ENCODE data around the gene UFD1.

UFD1 gene

DNA sequence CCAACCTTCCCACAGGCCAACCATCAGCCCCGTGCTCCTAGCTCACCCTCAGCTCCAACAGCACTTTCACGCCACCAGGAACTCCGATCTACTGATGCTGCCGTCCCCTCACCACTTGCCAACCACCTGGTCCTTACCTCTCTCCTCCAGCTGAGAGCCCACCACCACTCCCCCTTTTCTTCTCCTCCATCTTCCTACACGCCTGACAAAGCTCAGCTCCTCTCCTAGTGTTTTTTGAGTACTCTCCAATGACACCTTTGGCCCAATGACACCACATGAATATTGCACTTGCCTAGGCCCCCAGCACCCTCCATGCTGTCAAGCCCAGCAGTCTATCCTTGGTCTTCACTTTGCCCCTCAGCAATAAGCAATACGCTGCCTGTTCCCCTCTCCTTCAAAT lies 78.1 kb downstream of the UFD1 start:
- TF ChIP-seq, protein P1, sequence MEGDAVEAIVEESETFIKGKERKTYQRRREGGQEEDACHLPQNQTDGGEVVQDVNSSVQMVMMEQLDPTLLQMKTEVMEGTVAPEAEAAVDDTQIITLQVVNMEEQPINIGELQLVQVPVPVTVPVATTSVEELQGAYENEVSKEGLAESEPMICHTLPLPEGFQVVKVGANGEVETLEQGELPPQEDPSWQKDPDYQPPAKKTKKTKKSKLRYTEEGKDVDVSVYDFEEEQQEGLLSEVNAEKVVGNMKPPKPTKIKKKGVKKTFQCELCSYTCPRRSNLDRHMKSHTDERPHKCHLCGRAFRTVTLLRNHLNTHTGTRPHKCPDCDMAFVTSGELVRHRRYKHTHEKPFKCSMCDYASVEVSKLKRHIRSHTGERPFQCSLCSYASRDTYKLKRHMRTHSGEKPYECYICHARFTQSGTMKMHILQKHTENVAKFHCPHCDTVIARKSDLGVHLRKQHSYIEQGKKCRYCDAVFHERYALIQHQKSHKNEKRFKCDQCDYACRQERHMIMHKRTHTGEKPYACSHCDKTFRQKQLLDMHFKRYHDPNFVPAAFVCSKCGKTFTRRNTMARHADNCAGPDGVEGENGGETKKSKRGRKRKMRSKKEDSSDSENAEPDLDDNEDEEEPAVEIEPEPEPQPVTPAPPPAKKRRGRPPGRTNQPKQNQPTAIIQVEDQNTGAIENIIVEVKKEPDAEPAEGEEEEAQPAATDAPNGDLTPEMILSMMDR (IDR thresholded peaks at IDR 0.05; ENCODE audit: control insufficient read depth, extremely low read depth, insufficient read depth), result no peak
- no peak for DNase-seq (ENCODE audit: low read depth)
- H3K4me3 ChIP-seq (ENCODE audit: low read depth, low read length), result no peak overlapping the region

All from LNCaP clone FGC (cell line).